Stomach (tissue), 9 donors: Measurements from ENCODE around the gene FAM163B. TPM values are rescaled to one million over a fixed set of nuclear protein-coding genes. Genes with fewer than 3 reads are reported as not detected.

Source experiments
- DNase-seq, 2 donors: peaks; one replicate each; pipeline versions ENCODE4 v3.0.0 to v3.0.0-alpha.2; 2013 to 2019
- H3K27ac ChIP-seq, 5 donors: fragments of 200-600 bp in 4 of 5; sonication (generic) in 4 of 5; one replicate each; pipeline ENCODE4 v1.5.1; 2013 to 2019; ENCODE audit warnings: mild to moderate bottlenecking in 1 of 5, moderate library complexity in 1 of 5
- H3K27me3 ChIP-seq, 3 donors: fragments of 200-600 bp; sonication (generic); one replicate each; pipeline ENCODE4 v1.5.1; 2017 to 2019; ENCODE audit warnings: mixed run types in 1 of 3
- H3K36me3 ChIP-seq, 4 donors: fragments of 200-600 bp; sonication (generic); 1 replicate in 3 of 4; 2 replicates in 1 of 4; pipeline ENCODE4 v1.5.1; 2016 to 2019
- H3K4me1 ChIP-seq, 4 donors: fragments of 200-600 bp; sonication (generic); one replicate each; pipeline ENCODE4 v1.5.1; 2016 to 2019
- H3K4me3 ChIP-seq, 4 donors: fragments of 200-600 bp; sonication (generic) in 3 of 4; one replicate each; pipeline ENCODE4 v1.5.1; 2016 to 2019; ENCODE audit warnings: mild to moderate bottlenecking in 1 of 4
- H3K9me3 ChIP-seq, 4 donors: fragments of 200-600 bp; sonication (generic); one replicate each; pipeline ENCODE4 v1.5.1; 2016 to 2019
- CTCF ChIP-seq, 7 experiments: fragments of 450-650 bp in 4 of 7; fragments of 200-600 bp in 3 of 7; sonication (generic) in 3 of 7; IDR thresholded peaks; one replicate each; pipeline ENCODE4 v1.5.1; 2016 to 2019; ENCODE audit warnings: antibody characterized with exemption in 7 of 7, control low read depth in 2 of 7, mild to moderate bottlenecking in 1 of 7
- EP300 ChIP-seq: sonication (generic); formaldehyde crosslinking; IDR thresholded peaks from one replicate; pipeline ENCODE4 v1.6.1; 2017; ENCODE audit warnings: antibody characterized with exemption
- POLR2A ChIP-seq, 4 donors: fragments of 450-650 bp; IDR thresholded peaks; one replicate each; pipeline ENCODE4 v1.6.1; 2016; ENCODE audit warnings: antibody characterized with exemption in 4 of 4, control low read depth in 2 of 4, mild to moderate bottlenecking in 1 of 4, moderate library complexity in 1 of 4
- POLR2AphosphoS5 ChIP-seq, 3 donors: sonication (generic); formaldehyde crosslinking; IDR thresholded peaks; one replicate each; pipeline ENCODE4 v1.6.1; 2016; ENCODE audit warnings: antibody characterized with exemption in 3 of 3
- whole genome bisulfite sequencing, 5 donors: extraction: QIAGEN DNeasy Blood & Tissue Kit in 3 of 5; methylation state at CpG; one replicate each; pipeline versions ENCODE4 v1.1.5 to v1.1.7; 2013 to 2018; 5-methylcytosine and 5-hydroxymethylcytosine counted together
- intact Hi-C: fragments of 100-400 bp; cut with DNase I; formaldehyde crosslinking; loops from one replicate; pipeline ENCODE4 v1.15.1; 2023; ENCODE audit warnings: low total_unique reads
- polyA plus RNA-seq, 3 donors: library from polyadenylated mRNA; stranded (reverse); fragments of 200-250 nt; gene quantifications; one replicate each; pipeline ENCODE4 v1.2.3, GENCODE V29; 2013
- total RNA-seq, 5 donors: library from RNA; depleted of rRNA; stranded (reverse); fragments of >200 nt; gene quantifications; one replicate each; pipeline versions ENCODE4 v1.1.0 to v1.2.3, GENCODE V29; 2014 to 2016
- donor health status: healthy with polysubstance abuse.
- donor health status: Bipolar disorder and iron deficiency.
- donor health status: healthy.

FAM163B gene
- total and polyA plus RNA-seq, 8 donors, result not detected

GRCh38 chr9:133569891-133570690 lies 39.1 kb downstream of the FAM163B start:
- H3K9me3 ChIP-seq, result no peaks in the 10 kb centered on the region
- DNase-seq, result no peak
- peaks cover 9 to 19% (median 15%) of the 10 kb centered on the region in 4 donors for H3K4me1 ChIP-seq
- no peaks in the 10 kb centered on the region for H3K36me3 ChIP-seq
- TF ChIP-seq POLR2A (IDR thresholded peaks at IDR 0.05) (no peak), POLR2AphosphoS5 (IDR thresholded peaks at IDR 0.05) (no peak), CTCF (IDR thresholded peaks at IDR 0.05) (no peak), EP300 (no peak)
- no peak overlapping the region for H3K27ac ChIP-seq
- no peak overlapping the region for H3K4me3 ChIP-seq
- intact Hi-C loops, result no loop called here
- H3K27me3 ChIP-seq, result peaks cover 0 to 8% (median 0%) of the 10 kb centered on the region in 3 donors
- WGBS, 5 donors, result 65 to 79% (median 74%) methylated on average over 21 to 36 of the region's 36 CpGs

DNA sequence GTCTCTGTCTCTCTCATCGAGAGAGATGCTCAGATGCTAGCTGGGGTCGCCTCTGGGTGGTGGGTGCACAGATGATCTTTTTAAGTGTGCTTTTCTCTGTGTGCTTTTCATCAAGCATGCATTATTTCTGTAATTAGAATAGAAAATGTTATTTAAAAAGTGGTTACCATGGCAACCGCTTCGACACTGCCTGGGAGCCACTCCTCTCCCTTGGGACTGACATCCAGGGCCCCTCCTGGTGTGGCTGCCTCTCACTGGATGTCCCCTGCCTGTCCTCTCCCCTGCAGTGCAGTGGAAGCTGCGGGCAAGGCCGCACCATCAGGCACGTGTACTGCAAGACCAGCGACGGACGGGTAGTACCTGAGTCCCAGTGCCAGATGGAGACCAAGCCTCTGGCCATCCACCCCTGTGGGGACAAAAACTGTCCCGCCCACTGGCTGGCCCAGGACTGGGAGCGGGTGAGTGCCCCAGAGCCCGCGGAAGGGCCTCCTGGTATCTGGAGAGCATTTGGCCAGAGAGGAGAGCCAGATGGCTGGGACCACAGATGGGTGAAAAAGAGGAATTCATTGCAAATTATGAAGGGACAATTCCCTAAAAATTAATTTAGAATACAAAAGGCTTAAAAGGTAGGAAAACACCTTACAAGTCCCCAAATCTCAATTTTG lies 39.9 kb downstream of the FAM163B start:
- Histone ChIP-seq H3K4me3 (no peak overlapping the region), H3K27ac (no peak overlapping the region), H3K36me3 (no peaks in the 10 kb centered on the region), H3K27me3 (peaks cover 0 to 8% (median 0%) of the 10 kb centered on the region in 3 donors), H3K9me3 (no peaks in the 10 kb centered on the region), H3K4me1 (peaks cover 9 to 25% (median 15%) of the 10 kb centered on the region in 4 donors)
- no peak for DNase-seq
- WGBS, 5 donors, result 83 to 85% (median 84%) methylated on average over 14 of the region's 14 CpGs
- intact Hi-C loops, result no loop called here
- no peak for TF ChIP-seq POLR2A (IDR thresholded peaks at IDR 0.05)
- TF ChIP-seq POLR2AphosphoS5 (IDR thresholded peaks at IDR 0.05), result no peak
- no peak for TF ChIP-seq EP300
- no peak for TF ChIP-seq CTCF (IDR thresholded peaks at IDR 0.05)

DNA sequence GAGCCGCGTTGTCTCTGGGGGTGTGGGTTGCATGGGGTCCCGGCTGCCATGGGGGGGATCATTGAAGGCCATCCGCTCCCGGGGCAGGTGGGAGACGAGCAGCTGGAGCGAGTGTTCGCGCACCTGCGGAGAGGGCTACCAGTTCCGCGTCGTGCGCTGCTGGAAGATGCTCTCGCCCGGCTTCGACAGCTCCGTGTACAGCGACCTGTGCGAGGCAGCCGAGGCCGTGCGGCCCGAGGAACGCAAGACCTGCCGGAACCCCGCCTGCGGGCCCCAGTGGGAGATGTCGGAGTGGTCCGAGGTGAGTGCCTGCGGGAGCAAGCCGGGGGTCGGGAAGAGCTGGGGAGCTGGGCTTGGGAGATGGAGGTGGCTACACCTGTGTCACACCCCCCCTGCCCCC lies 41.0 kb downstream of the FAM163B start:
- intact Hi-C loops, result no loop called here

More for the DNA sequence above, 41.0 kb downstream of the FAM163B start:
- no peak overlapping the region for H3K27ac ChIP-seq
- no peaks in the 10 kb centered on the region for H3K36me3 ChIP-seq
- 82 to 94% (median 89%) methylated on average over 32 to 33 of the region's 33 CpGs for WGBS, 5 donors
- no peaks in the 10 kb centered on the region for H3K27me3 ChIP-seq
- H3K4me1 ChIP-seq, result peaks cover 12 to 26% (median 17%) of the 10 kb centered on the region in 4 donors
- DNase-seq, result no peak
- TF ChIP-seq POLR2AphosphoS5 (IDR thresholded peaks at IDR 0.05), result no peak
- no peak for TF ChIP-seq POLR2A (IDR thresholded peaks at IDR 0.05)
- no peak for TF ChIP-seq EP300
- no peak for TF ChIP-seq CTCF (IDR thresholded peaks at IDR 0.05)
- H3K9me3 ChIP-seq, result no peaks in the 10 kb centered on the region
- H3K4me3 ChIP-seq, result no peak overlapping the region
